Measurements from ENCODE around the gene USP27X. TPM values are rescaled to one million over a fixed set of nuclear protein-coding genes. Genes with fewer than 3 reads are reported as not detected.
A peak's percentile ranks its signal among the peaks of the same experiment; 100 is the strongest.

Gene USP27X
- total RNA-seq, 2 donors from 2014 or later = 1.0 to 2.2 TPM

DNA sequence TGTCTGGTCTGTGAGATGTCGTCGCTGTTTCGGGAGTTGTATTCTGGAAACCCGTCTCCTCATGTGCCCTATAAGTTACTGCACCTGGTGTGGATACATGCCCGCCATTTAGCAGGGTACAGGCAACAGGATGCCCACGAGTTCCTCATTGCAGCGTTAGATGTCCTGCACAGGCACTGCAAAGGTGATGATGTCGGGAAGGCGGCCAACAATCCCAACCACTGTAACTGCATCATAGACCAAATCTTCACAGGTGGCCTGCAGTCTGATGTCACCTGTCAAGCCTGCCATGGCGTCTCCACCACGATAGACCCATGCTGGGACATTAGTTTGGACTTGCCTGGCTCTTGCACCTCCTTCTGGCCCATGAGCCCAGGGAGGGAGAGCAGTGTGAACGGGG is 1.4 kb downstream of the USP27X start:
- TF ChIP-seq, protein P1, sequence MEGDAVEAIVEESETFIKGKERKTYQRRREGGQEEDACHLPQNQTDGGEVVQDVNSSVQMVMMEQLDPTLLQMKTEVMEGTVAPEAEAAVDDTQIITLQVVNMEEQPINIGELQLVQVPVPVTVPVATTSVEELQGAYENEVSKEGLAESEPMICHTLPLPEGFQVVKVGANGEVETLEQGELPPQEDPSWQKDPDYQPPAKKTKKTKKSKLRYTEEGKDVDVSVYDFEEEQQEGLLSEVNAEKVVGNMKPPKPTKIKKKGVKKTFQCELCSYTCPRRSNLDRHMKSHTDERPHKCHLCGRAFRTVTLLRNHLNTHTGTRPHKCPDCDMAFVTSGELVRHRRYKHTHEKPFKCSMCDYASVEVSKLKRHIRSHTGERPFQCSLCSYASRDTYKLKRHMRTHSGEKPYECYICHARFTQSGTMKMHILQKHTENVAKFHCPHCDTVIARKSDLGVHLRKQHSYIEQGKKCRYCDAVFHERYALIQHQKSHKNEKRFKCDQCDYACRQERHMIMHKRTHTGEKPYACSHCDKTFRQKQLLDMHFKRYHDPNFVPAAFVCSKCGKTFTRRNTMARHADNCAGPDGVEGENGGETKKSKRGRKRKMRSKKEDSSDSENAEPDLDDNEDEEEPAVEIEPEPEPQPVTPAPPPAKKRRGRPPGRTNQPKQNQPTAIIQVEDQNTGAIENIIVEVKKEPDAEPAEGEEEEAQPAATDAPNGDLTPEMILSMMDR (IDR thresholded peaks at IDR 0.05) = no peak
- intact Hi-C loops (cut with DNase I) = no loop called here
- no peaks in the 10 kb centered on the region for H3K27me3 ChIP-seq
- no peak for DNase-seq
- no peaks in the 10 kb centered on the region for H3K4me1 ChIP-seq
- no peak overlapping the region for H3K4me3 ChIP-seq
- no peak overlapping the region for H3K27ac ChIP-seq
- H3K9me3 ChIP-seq = no peaks in the 10 kb centered on the region
- no peak overlapping the region for H3K9ac ChIP-seq (ENCODE audit: low read depth in 2 of 2, low read length in 2 of 2)
- H3K36me3 ChIP-seq = no peaks in the 10 kb centered on the region

DNA sequence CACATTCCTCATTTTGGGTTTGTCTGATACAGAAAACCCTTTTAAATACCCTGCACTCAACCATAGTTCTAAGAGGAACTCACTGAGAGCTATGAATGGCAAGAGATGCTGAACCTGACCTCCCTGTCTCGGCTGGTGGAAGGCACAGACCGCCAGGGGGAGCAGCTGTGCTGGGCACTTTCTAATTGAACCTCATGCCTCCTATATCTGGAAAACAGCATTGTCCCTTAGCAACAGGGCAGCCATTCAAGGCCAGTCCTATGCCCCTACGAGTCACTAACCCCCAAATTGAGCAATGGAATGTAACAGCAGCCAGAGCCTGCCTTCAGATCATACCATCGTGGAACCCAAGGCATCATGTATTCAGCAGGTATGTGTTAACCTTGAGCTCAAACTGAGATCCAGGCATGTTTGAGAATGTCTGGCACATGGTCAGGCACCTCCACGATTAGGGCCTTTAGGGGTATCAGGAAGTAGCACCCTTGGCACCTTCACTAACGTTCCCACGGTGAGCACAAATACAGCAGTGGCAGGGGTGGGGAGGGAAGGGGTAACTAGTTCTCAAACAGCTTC is 5.1 kb downstream of the USP27X start:
- intact Hi-C loops (cut with DNase I) = no loop called here
- Histone ChIP-seq H3K27ac (no peak overlapping the region), H3K9me3 (no peaks in the 10 kb centered on the region), H3K36me3 (no peaks in the 10 kb centered on the region), H3K9ac (ENCODE audit: low read depth in 2 of 2, low read length in 2 of 2) (no peak overlapping the region), H3K27me3 (no peaks in the 10 kb centered on the region), H3K4me1 (no peaks in the 10 kb centered on the region), H3K4me3 (no peak overlapping the region)
- peak; percentile 71 for DNase-seq
- TF ChIP-seq, protein P1 (IDR thresholded peaks at IDR 0.05) = peak; percentile 72

DNA sequence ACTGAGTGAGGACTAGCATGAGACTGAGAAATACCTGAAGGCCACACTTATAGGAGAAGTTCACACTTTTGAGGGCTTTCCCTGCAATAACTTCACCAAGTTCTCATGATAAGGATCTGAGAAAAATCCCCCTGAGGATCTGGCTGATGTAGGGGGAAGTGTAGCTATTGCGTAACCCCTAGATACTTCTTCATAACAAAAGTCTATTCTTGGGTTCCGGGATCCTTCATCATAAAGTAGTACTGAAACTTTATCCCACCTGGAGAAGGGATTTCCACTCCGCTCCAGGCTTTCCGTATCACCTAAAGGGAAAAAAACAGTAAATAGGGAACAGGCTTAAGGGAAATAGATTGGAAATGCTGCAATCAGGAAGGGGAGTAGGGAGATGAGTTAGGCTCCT is 13.3 kb downstream of the USP27X start:
- H3K27me3 ChIP-seq = no peaks in the 10 kb centered on the region
- H3K9me3 ChIP-seq = no peaks in the 10 kb centered on the region
- TF ChIP-seq, protein P1 (IDR thresholded peaks at IDR 0.05) = no peak
- H3K4me1 ChIP-seq = no peaks in the 10 kb centered on the region
- no peak overlapping the region for H3K27ac ChIP-seq
- intact Hi-C loops (cut with DNase I) = no loop called here
- no peak for DNase-seq
- no peak overlapping the region for H3K4me3 ChIP-seq
- H3K36me3 ChIP-seq = no peaks in the 10 kb centered on the region
- no peak overlapping the region for H3K9ac ChIP-seq (ENCODE audit: low read depth in 2 of 2, low read length in 2 of 2)

DNA sequence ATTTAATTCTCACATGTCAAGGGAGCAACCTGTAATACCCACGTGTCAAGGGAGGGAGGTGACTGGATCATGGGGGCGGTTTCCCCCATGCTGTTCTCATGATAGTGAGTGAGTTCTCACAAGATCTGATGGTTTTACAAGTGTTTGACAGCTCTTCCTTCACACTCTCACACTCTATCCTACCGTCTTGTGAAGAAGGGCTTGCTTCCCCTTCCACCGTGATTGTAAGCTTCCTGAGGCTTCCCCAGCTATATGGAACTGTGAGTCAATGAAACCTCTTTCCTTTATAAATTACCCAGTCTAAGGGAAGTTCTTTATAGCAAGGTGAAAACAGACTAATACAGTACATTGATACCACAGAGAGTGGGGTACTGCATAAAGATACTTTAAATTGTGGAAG is 17.7 kb downstream of the USP27X start:
- Histone ChIP-seq H3K4me3 (no peak overlapping the region), H3K4me1 (no peaks in the 10 kb centered on the region), H3K9ac (ENCODE audit: low read depth in 2 of 2, low read length in 2 of 2) (no peak overlapping the region), H3K27me3 (no peaks in the 10 kb centered on the region), H3K27ac (no peak overlapping the region), H3K9me3 (no peaks in the 10 kb centered on the region), H3K36me3 (no peaks in the 10 kb centered on the region)
- TF ChIP-seq, protein P1 (IDR thresholded peaks at IDR 0.05) = no peak
- DNase-seq = no peak
- intact Hi-C loops (cut with DNase I) = no loop called here

DNA sequence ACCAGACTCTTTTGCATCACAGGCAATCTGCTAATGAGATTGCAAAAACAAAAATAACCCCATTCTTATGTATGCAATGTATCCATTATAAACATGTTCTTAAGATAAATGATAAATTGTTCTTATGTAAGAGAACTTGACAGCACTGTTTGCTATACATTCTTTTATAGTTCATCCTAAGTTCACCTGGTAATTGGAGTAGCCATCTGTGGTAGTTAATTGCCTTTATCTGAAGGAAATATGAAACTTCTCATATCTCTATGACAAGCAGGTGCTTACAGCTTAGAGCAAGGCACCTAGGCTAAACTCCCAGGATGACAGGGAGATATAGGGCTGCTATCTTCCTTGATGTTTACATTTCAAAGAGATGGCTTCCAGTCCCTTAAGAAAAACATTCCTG is 21.8 kb downstream of the USP27X start:
- Histone ChIP-seq H3K27me3 (no peaks in the 10 kb centered on the region), H3K4me3 (no peak overlapping the region), H3K36me3 (no peaks in the 10 kb centered on the region), H3K4me1 (no peaks in the 10 kb centered on the region), H3K9me3 (no peaks in the 10 kb centered on the region), H3K27ac (no peak overlapping the region), H3K9ac (ENCODE audit: low read depth in 2 of 2, low read length in 2 of 2) (no peak overlapping the region)
- intact Hi-C loops (cut with DNase I) = no loop called here
- TF ChIP-seq, protein P1 (IDR thresholded peaks at IDR 0.05) = no peak
- no peak for DNase-seq

Data from colonic mucosa (tissue), 4 donors.